PC-3 (cell line): ENCODE results near the gene METTL9.

ENCODE experiments used
- EZH2 ChIP-seq: fragments of 300-600 bp; sonication (generic); IDR thresholded peaks from one replicate; pipeline ENCODE4 v1.6.1; 2017; ENCODE audit warnings: antibody characterized with exemption, mild to moderate bottlenecking, low read length; ENCODE audit not compliant: unreplicated experiment
- EZH2phosphoT487 ChIP-seq: fragments of 300-600 bp; sonication (generic); IDR thresholded peaks from 2 replicates; pipeline ENCODE4 v1.6.1; 2018; ENCODE audit warnings: mild to moderate bottlenecking, antibody characterized with exemption, low read length, borderline replicate concordance
- TF ChIP-seq, protein P1 (sequence below): fragments of 300-600 bp; sonication (generic); conservative IDR thresholded peaks from 2 replicates; pipeline ENCODE4 v1.5.1; 2017; ENCODE audit warnings: antibody characterized with exemption, low read depth, mild to moderate bottlenecking, low read length

DNA sequence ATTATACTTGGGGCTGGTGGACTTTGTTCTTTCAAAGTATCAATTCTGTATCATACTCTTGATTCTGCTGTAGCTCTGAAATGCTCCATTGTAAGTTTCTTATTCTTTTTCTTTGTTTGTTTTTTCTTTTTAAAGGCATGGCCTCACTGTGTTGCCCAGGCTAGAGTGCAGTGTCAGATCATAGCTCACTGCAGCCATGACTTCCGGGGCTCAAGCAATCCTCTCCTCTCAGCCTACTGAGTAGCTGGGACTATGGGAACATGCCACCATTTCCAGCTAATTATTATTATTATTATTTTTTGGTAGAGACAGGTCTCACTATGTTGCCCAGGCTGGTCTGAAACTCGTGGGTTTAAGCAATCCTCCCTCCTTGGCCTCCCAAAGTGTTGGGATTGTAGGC, 38.9 kb upstream of the METTL9 start:
- TF ChIP-seq, protein P1, sequence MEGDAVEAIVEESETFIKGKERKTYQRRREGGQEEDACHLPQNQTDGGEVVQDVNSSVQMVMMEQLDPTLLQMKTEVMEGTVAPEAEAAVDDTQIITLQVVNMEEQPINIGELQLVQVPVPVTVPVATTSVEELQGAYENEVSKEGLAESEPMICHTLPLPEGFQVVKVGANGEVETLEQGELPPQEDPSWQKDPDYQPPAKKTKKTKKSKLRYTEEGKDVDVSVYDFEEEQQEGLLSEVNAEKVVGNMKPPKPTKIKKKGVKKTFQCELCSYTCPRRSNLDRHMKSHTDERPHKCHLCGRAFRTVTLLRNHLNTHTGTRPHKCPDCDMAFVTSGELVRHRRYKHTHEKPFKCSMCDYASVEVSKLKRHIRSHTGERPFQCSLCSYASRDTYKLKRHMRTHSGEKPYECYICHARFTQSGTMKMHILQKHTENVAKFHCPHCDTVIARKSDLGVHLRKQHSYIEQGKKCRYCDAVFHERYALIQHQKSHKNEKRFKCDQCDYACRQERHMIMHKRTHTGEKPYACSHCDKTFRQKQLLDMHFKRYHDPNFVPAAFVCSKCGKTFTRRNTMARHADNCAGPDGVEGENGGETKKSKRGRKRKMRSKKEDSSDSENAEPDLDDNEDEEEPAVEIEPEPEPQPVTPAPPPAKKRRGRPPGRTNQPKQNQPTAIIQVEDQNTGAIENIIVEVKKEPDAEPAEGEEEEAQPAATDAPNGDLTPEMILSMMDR, result no peak
- TF ChIP-seq EZH2 (no peak), EZH2phosphoT487 (no peak)
